Body of pancreas (tissue), 4 donors: ENCODE measurements around the gene IWS1.

ENCODE experiments used
- CTCF ChIP-seq, 7 experiments: fragments of 450-650 bp in 4 of 7; fragments of 200-600 bp in 3 of 7; sonication (generic) in 3 of 7; IDR thresholded peaks; one replicate each; pipeline ENCODE4 v1.5.1; 2016 to 2019; ENCODE audit warnings: antibody characterized with exemption in 7 of 7
- POLR2A ChIP-seq, 3 donors: fragments of 450-650 bp; IDR thresholded peaks; one replicate each; pipeline ENCODE4 v1.6.1; 2016; ENCODE audit warnings: antibody characterized with exemption in 3 of 3, mild to moderate bottlenecking in 2 of 3

- TF ChIP-seq CTCF (IDR thresholded peaks at IDR 0.05) (no peak), POLR2A (IDR thresholded peaks at IDR 0.05) (no peak)
Observed at GRCh38 chr2:127542231-127542630, 15.9 kb upstream of the IWS1 start.
